Glomerular visceral epithelial cell (primary cell): Measurements from ENCODE around the gene B3GNT8.
"Not testable (repeated sequence)": the region's sequence is repeated elsewhere in the genome, so short reads cannot be mapped to it uniquely, and the experiment has no call there.

Experiments
- DNase-seq: peaks from one replicate; pipeline ENCODE4 v3.0.0-alpha.2; 2016; ENCODE audit errors: extremely low spot score

The B3GNT8 gene

DNA sequence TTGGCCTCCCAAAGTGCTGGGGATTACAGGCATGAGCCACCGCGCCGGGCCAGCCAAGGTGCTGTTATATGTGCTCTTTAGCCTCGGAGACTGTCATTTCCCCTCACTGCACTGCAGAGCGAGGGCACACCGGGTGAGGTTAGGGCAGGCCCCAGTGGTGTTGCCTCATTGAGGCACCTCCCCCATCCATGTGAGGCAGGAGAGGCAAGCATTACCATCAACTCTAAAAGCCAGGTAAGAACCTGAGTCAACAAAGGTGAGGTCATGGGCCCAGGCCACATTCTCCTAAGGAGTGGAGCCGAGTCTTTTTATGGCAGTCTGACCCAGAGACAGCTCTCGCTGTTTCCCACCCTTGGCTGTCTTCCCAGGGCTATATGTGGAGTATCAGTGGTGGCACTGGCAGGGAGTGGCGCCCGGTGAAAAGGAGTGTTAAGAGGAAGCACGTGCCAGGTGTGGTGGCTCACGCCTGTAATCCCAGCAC lies 10.9 kb downstream of the B3GNT8 start:
- DNase-seq = no peak

DNA sequence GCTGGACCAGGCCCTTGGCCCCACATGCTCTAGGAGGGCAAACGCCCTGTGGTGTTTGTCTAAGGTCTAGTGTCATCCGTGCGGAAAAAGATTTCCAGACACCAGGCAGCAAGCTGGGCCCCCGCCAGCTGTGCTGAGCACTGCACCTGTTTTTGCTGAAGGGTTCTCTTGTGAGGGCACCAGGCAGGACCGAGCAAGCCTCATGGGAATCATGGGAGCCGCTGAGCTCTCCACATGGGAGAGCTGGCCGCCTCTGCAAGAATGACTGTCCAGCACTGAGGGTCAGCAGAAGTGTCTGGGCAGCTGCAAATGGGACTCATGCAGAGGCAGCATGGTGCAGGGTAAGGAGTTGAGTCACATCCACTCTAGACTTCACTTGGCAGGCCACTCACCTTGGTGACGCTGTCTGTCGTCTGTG lies 12.0 kb downstream of the B3GNT8 start:
- DNase-seq = no peak

DNA sequence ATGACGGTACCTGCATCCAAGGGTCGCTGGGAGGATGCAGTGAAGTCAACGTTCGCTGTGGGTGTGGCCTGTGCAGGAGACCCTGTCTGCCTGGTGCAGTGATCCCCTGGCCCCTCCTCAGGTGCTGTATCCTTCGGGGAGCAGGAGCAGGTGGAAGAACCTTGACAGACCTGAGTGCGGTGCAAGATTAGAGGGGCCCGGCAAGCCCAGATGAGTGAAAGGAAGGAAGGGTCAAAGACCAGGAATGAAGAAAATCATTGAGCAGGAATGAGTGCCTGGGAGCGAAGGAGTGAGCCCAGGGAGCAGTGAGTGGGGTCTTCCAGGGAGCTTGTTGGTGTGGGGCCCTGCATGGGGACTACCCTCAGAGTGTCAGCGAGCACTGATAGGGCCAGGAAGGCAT lies 12.7 kb downstream of the B3GNT8 start:
- DNase-seq = no peak

DNA sequence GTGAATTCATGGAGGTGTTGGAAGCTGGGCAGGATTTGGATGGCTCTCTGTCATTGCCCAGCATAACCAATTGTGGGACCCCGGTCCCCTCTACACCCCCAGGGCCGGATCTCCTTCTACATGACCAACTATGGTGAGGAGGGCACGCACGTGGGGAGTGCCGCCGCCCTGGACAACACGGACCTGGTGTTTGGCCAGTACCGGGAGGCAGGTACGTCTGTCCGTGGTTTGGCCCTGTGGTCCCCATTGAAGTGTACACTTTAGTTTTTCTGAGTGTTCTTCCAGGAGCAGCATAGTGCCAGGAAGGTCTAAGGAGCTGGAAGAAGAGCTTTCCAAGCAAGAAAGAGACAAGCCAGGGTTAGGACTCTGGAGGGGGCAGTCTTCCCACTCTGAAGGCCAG lies 13.2 kb downstream of the B3GNT8 start:
- DNase-seq = no peak

DNA sequence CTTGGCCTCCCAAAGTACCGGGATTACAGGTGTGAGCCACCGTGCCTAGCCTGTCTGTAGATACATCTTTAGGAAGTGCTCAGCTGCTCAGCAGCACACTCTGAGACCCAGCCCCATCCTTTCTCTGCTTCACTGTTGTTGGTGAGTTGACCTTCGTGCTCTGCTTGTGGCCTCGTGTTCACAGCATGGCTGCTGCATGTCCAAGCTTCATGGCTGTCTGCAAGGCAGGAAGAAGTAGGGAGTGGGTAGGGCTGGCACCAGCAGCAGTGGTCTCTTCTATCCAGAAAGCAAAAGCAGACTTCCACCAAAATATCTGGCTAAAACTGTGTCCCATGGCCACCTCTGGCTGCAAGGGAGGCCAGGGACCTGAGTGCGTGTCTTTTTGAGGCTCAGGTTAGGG lies 14.2 kb downstream of the B3GNT8 start:
- no peak for DNase-seq

DNA sequence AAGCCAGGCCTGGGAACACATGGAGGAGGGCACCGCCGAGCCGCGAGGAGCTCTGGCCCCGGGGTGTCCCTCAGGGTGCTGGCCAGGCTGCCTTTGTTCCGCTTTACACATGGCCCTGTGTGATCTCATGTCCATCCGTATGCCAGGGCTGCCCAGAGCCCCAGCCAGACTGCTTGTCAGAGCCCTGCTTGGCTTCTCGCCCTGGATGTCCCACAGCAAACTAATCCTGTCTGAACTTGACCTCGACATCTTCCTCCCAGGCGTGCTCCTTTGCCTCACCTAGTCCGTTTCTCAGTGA lies 15.3 kb downstream of the B3GNT8 start:
- no peak for DNase-seq

DNA sequence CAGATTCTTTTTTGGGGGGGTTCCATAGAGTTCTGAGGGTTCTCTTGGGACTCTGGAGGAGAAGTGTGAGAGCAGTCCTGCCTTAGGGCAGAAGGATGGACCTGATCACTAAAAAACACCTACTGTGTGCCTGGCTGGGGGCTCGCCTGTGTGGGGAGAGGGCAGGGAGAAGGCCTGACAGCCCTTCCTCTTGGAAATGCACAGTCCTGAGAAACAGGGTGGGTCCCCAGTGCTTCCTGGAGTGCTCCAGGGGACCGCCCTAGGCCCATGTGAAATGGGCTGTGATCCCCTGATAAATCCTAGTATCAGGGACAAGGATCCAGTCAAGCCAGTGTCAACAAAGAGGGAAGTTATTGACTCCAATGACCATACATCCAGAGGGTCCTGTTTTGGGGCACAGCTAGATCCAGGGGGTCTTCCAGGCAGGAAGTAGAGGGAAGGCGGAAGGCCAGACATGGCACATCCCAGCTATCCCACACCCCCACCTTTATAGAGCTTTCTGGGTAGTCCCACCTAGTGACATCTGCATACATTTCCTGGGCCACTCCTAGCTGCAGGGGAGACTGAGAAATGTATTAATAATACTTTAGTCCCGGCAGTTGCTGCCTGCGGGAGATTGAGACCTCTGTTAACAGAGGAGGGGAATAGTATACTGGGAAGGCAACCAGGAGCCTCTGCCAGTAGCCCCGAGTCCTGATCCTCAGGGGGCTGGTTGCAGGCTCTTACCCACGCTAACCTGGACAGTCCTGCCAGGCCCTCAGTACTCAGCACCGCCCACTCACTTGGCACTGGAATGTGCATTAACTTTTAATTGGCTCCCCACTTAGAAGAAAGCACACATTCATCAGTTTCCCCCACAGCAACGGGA lies 15.8 kb downstream of the B3GNT8 start:
- no peak for DNase-seq

DNA sequence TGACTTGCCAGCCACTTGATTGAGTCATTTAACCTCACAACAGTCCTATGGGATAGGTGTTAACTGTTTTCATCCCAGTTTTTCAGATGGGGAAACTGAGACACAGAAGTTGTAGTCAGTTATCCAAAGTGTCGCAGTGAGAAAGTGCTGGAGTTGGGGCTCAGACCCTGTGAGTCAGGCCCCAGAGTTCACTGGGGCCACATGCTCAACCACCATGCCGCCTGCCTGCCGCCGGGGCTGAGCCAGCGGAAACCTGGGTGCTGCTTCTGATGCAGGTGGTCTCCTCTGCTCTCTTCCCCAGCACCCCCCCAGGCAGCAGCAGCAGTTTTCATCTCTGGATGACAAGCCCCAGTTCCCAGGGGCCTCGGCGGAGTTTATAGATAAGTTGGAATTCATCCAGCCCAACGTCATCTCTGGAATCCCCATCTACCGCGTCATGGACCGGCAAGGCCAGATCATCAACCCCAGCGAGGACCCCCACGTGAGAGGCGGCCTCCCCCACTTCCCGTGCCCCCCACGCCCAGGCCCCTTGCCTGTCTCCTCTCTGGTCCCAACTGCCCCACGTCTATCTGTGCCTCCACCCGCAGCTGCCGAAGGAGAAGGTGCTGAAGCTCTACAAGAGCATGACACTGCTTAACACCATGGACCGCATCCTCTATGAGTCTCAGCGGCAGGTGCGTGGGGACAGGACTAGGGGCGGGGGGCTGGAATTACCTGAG lies 16.7 kb downstream of the B3GNT8 start:
- DNase-seq = no peak

DNA sequence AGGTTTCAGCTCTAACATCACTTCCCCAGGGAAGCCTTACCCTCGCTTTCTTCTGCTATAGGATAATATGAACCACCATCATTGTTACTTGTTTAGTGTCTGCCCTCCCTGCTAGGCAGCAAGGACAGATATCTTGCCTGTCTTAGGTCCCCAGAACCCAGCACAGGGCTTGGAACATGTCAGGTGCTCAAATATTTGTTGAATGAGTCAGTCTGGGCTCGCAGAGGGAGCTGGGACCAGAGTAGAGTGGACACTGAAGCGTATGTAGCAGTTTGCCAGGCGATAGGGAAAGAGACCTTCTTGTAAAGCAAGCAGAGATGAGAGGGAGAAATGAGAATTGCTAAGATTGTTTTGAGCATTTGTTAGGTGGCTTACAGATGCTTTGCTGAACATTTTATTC lies 17.9 kb downstream of the B3GNT8 start:
- DNase-seq = peak; percentile 73

DNA sequence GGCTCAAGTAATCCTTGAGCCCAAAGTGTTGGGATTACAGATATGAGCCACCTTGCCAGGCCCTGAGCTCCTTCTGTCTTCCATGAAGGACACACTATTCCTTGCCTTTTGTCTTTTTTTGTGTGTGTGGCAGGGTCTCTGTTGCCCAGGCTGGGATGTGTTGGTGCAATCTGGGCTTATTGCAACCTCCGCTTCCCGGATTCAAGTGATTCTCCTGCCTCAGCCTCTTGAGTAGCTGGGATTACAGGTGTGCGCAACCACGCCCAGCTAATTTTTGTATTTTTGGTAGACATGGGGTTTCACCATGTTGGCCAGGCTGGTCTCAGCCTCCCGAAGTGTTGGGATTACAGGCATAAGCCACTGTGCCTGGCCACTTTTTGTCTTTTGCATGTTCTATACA lies 18.3 kb downstream of the B3GNT8 start:
- not testable (repeated sequence) for DNase-seq

DNA sequence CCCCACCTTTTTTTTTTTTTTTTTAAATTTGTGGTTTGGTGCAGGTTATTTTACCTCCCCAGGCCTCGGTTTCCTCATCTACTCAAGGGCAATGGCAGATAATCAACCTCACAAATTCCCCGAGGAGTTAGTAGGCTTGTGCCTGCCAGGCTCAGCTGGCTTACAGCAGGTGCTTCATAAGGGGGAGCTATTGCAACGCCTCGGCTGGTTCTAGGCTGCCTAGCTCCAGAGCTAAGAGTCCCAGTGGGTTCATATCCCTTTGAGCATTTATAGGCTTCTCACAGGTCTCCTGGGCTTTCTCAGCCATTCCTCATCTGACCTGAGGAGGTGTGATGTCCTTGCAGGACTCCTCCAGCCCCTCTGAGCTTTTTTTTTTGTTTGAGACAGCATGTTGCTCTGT lies 18.9 kb downstream of the B3GNT8 start:
- DNase-seq = no peak

DNA sequence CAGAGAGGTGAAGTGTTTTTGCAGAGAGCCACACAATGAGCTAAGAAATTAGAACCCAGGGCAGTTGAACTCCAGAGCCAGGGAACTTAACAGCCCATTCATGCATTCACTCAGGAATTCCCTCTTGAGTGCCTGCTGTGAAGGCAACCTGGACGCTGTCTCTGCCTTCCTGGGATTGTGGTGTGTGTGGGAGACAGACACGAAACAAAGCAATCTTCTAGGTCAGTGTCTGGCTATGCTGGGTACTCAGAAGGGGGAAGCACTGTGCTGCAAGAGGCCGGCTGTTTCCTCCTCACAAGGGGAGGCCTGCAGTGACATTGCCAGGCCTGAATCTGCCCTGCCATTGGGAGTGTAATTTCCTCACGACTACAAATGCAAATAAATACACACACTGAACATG lies 19.9 kb downstream of the B3GNT8 start:
- peak; percentile 16 for DNase-seq

DNA sequence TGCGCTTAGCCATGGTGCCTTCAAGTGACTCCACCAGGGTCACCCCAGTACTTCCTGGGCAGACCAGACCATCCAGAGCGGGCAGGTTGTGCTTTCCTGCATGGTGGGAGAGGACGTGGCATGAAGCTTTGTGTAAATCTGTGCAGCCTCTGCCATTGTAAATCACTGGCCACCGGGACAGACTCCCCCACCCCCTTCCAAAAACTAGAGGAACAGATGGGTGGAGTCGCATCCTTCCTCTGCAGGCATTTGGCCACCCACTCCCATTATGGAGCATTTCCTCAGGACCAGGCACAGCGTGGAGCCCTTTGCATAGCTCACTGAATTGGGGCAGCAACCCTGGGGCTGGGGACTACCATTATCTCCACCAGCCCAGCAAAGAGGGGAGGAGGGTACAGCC lies 21.4 kb downstream of the B3GNT8 start:
- DNase-seq = no peak

DNA sequence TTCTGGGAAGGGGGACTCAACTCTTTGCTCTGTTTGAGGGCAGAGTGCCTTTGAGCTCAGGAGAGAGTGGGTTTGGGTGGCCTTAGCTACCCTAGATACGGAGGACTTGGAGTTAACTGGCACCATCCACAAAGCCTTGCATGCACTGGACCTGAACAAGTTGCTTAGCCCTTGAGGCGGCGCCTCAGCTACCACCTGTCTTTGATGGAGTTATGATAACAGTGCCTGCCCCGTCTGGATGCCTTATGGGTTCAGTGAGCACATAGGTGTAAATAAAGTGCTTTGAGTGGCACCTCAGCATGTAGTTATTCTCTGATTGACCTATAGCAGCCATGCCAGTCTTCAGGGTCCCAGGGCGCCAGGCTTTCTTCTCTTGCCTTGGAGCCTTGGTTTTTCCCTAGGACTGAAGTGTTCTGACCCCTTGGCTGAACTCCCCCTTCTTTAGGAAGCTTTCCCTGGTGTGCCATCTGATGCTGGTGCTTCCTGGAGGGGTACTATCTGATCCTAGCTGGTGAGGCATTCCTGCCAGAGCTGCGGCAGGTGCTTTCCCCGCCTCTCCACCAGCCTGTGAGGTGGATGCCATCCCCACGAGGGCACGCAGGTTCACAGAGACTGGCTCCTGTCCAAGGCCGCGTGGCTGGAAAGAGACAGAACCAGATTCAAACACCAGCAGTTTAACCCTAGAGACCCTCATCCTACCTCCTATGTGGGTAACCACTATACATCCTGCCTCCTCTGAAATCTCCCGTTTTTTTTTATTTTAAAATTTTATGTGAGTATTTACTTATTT lies 23.8 kb downstream of the B3GNT8 start:
- no peak for DNase-seq

DNA sequence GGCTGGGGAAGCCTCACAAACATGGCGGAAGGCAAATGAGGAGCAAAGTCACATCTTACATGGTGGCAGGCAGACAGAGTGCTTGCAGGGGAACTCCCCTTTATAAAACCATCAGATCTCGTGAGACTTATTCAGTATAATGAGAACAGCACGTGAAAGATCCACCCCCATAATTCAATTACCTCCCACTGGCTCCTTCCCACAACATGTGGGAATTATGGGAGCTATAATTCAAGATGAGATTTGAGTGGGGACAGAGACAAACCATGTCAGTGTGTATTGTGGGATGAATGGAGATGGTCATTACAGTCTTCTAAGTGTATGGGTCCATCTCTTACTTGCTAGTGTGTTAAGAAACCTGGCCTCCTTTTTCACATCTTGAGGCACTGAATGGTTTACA lies 25.2 kb downstream of the B3GNT8 start:
- no peak for DNase-seq

DNA sequence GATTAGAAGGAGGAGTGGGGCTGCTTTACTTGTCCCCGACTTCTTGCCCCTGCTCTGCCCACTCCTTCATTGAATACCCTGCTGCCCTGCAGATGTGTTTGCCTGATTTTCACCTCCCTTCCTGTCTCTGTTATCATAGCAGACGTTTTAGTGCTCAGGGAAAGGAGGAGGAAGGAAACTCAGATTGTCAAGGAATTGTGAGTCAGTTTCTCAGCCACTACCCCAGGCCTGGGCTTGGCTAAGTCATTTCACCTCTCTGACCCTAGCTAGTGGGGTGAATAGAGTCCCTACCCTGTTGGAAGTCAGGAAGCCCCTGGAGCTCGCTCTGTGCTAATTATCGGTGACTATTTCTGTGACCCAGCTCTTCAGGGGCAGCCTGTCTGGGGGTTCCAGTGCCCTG lies 25.7 kb downstream of the B3GNT8 start:
- no peak for DNase-seq

DNA sequence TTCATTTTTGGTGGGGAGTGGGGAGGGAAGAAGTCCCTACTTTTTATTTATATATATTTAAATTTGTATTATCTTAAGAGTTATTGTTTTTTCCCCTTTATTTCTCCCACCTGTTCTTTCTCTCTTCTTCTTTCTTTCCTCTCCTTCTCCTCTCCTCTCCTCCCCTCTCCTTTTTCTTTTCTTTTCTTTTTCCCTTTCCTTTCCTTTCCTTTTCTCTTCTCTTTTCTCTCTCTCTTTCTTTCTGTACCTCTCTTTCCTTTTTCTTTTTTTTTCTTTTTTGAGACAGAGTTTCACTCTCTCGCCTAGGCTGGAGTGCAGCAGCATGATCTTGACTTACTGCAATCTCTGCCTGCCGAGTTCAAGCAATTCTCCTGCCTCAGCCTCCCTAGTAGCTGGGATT lies 27.6 kb downstream of the B3GNT8 start:
- no peak for DNase-seq

DNA sequence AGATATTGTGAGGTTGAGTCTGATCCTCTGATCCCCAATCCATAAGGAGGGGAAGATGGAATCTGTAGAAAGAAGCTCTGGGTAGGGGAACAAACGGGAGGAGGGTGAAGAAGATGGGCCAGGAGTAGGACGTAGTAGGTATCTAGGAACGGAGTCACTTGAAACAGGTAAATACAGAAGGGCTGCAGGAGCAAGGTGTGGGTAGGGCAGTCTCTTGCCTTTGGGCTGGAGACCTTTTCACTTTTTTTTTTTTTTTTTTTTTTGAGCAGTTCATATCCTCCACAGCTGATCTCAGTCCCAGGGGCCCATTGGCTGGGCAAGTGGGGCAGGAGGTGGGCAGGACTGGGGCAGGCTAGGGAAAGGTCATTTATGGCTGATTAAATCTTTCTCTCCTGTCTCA lies 28.1 kb downstream of the B3GNT8 start:
- DNase-seq = no peak

DNA sequence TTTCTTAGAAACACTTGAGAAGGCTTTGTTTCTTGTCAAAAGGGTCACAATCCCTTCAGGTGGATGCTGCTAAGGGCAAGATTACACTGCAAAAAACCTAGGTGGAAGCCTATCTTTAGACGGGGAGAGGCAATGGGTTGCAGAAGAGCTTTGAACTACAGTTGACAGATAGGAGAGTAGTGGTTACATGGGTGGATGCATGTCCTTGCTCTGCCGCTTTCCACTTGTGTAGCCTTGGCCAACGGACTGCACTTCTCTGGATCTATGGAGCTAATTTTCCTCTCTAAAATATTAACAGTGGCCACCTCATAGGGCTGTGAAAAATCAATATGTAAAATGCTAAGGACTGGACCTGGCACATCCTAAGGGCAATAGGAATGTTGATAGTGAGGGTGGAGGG lies 28.6 kb downstream of the B3GNT8 start:
- no peak for DNase-seq

DNA sequence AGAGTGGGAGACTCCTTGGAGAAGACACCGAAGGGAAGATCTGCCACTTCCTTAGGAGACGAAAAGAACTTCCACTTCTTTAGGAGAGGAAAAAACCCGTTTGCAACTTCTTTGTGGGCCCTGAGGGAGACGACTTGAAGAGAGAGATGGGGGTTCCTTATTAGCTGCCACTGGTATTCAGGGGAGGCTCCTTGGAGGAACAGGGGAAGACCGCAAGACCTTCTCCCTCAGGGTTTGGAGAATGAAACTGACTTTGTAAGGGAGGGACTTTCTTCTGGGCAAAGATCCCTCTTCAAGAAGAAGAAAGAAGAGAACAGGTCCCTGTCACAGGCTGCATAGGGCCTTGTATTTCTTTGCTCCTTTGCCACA lies 29.1 kb downstream of the B3GNT8 start:
- DNase-seq = no peak

DNA sequence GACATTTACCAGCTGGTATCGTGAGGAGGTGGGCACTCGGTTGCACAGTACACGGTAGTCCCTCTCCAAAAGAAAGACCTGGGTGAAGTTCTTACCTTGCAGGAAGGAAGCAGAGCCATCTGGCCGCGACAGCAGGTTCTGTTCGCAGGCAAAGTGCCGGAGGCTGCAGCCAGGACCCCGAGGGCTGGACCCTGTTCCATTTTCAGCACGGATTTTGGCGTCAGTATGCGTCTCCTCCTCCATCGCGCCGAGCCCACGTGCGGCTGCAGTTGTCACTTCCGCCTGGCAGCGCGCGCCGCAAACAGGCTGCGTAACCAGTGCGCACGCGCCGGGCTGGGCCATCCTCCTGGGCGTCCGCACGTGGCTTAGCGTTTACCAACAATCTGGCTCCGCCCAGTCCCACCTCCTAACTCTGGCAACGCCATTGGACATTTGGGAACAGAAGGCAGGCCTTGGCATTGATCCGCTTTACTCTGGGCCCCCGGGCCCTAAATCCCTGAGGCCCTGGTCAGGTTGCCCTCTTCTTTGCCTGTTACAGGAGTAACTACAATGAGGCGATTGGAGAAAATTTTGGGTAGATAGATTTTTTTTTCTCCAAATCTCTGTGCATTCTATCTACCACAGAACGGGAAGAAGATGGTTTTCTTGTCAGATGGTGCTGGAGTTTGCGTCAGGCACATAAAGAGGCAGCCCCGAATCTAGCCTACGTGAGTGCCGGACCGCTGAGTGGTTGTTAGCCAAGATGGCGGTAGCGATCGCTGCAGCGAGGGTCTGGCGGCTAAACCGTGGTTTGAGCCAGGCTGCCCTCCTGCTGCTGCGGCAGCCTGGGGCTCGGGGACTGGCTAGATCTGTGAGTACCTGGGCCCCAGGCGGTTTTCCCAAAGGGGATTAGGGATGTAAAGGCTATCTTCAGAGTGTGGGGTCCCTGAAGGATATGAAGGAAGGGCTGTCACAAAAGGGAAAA lies 29.8 kb downstream of the B3GNT8 start, which contains the start of the genes BCKDHA and EXOSC5:
BCKDHA (plus strand) TSS at position 733 of the 964 bp plus-strand sequence; CDS start at position 743, 10 bp downstream.
EXOSC5 (minus strand) TSS at position 274 of the 964 bp plus-strand sequence; CDS start at position 243, 31 bp downstream.
- DNase-seq = peak; percentile 100
